Subcutaneous adipose tissue (tissue), 4 donors: ENCODE data around the gene RNF213. TPM values are rescaled to one million over a fixed set of nuclear protein-coding genes. Genes with fewer than 3 reads are reported as not detected.

ENCODE experiments used
- total RNA-seq, 4 donors: library from RNA; depleted of rRNA; stranded (reverse); fragments of >200 nt; gene quantifications; one replicate each; pipeline ENCODE4 v1.1.0, GENCODE V29; 2016
- TF ChIP-seq, protein P1 (sequence below): fragments of 450-650 bp; IDR thresholded peaks from one replicate; pipeline ENCODE4 v1.5.1; 2016; ENCODE audit warnings: low read depth, mild to moderate bottlenecking, control low read depth, antibody characterized with exemption, moderate library complexity

Gene RNF213
- total RNA-seq, 4 donors from 2014 or later, result 114 to 167 (median 144) TPM

DNA sequence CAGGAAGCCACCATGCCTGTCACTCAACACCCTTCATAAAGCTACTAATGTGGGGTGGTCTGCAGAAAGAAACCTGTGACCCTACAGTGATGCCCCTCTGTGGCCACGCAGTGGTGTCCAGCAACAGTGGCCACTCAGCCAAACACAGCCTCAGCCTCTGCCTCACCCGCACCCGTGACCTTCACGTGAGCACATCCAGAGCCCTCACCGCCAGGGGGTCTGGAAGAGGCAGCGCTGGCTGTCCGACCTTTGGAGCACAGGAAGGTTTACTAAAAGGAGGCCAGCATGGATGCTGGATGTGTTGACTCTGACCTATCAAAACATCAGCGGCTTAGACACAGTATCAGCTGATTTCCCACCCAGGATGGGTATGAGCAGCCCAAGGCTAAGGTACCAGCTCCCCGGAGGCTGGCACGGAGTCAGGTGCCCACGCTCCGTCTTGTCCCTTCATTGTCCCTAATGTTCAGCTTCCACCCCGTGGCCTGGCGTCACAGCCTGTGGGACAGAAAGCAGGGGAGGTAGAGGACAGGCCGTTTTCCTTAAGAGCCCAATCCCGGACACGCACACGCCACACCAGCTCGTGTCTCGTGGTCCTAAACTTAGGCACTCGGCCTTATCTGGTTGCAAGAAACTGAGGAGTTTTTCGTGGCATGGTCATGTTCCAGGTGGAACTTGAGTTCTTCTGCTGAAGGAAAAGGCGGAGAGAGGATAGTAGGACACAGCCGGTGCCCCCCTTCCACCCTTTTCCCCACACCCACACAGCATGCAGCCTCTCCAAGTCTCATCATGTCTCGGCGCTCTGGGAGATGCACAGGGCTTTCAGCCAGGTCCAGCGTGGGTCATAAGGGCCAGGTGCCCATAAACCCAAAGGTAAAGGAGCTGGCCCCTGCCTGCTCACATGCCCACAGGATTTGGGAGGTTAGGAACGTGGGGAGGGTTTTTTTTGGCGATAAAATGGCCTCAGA lies 104.6 kb downstream of the RNF213 start:
- TF ChIP-seq, protein P1, sequence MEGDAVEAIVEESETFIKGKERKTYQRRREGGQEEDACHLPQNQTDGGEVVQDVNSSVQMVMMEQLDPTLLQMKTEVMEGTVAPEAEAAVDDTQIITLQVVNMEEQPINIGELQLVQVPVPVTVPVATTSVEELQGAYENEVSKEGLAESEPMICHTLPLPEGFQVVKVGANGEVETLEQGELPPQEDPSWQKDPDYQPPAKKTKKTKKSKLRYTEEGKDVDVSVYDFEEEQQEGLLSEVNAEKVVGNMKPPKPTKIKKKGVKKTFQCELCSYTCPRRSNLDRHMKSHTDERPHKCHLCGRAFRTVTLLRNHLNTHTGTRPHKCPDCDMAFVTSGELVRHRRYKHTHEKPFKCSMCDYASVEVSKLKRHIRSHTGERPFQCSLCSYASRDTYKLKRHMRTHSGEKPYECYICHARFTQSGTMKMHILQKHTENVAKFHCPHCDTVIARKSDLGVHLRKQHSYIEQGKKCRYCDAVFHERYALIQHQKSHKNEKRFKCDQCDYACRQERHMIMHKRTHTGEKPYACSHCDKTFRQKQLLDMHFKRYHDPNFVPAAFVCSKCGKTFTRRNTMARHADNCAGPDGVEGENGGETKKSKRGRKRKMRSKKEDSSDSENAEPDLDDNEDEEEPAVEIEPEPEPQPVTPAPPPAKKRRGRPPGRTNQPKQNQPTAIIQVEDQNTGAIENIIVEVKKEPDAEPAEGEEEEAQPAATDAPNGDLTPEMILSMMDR, result no peak

DNA sequence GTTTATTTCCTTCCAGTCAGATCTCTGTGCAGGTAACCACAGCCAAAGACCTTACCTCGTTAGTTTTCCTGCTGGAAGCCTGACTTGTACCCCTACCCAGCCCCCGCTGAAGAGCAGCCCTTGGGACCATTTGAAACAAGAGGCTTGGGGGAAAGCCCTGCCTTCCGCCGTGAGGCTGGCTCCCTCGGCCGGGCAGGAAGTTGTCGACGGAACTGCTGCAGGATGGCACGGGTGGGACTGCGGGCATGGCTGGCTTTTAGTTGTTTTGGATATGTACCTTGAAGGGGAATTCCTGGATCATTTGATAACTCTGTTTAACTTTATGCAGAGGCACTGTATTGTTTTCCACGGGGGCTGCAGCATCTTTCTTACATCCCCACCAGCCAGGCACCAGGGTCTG lies 105.3 kb downstream of the RNF213 start:
- TF ChIP-seq, protein P1, result no peak

DNA sequence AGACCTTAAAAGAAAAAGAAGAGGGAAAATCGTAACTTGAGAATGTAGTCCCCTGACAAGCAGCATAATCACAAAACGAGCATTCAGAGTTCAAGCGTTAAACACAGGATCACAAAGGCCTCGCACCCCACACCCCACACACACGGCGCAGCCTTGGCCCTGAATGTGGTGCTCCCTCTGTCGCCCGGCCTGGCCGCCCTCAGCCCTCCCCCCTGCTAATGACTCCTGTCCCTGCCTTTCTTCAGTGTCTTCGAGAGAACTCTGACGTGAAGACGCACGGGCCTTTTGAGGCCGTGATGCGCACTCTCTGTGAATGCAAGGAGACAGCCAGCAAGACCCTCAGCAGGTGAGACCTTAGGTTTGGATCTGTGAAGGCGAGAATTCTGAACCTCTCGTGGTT lies 106.9 kb downstream of the RNF213 start:
- TF ChIP-seq, protein P1, result no peak

DNA sequence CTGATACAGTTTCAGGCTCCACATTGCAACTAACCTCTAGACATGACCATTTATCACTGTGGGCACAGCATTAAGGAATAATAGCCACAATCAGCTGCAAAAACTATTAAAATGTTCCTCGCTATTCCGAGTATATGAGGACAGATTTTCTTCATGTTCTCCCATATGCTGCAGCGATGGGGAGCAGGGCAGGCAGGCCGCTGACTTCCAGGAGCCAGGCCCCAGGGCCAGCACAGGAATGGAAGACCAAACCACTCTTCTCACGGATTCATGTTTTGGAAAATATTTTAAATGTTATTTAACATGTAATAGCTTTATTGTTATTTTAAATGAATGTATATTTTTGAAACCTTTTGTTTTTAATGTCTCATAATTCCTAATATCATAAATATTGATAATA lies 110.5 kb downstream of the RNF213 start:
- TF ChIP-seq, protein P1, result no peak

DNA sequence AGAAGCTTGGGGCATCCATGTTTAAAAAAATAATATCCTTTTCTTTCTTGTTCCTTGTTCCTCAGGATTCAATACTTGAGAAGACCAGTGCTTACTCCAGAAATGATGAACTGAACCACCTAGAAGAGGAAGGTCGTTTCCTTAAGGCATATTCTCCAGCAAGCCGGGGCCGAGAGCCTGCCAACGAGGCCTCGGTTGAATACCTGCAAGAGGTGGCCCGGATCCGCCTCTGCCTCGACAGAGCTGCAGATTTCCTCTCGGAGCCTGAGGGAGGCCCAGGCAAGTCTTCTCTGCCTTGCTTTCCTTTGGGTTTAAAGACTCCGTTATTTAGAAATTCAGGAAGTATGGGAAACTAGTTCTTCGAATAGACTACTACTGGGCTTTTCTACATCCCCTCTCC lies 111.8 kb downstream of the RNF213 start:
- TF ChIP-seq, protein P1, result no peak

DNA sequence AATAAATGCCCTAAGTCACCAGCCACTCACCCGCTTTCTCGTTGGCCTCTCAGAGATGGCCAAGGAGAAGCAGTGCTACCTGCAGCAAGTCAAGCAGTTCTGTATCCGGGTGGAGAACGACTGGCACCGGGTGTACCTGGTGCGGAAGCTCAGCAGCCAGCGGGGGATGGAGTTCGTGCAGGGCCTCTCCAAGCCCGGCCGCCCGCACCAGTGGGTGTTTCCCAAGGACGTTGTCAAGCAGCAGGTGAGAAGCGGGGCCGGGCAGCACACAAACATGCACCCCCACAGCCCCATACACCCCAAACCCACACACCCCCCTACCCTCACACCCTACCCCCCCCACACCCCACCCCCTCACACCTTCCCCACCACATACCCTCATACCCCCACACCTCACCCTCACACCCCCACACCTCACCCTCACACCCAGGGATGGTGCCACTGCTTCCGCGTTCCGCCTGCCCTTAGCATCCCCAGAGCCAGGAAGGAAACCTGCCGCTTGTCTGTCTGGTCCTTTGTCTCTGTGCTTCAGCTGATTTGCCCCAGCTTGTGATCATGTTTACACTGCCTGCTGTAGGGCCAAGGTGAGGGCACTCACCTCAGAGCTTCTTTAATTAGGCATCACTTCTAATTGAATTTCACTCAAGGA lies 112.4 kb downstream of the RNF213 start:
- TF ChIP-seq, protein P1, result no peak

DNA sequence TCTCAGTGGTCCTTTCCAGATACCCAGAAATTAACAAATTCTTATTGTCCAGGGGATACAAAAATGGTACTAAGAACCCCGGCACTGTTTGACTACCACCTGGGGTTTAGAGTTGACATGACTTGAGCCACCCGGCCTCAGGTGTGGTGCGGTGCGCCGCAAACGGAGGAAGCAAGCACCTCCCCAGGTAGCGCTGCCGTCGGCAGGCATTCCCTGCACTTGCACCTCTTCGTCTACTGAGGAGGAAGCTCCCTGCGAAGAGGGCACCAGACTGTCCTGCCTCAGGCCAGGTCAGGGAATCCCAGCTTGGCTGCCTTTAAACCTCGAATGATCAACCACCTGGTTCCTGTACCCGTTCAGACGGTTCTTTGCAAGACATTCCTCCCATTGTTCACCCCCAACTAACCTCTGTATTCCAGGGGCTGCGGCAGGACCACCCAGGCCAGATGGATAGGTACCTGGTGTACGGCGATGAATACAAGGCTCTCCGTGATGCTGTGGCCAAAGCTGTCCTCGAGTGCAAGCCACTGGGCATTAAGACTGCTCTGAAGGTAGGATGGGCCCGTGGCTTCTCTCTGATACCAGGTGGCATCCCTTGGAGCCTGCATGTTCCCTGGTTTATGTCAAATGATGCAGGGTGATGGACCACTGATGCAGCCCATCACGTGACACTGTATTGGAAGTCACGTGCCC lies 113.5 kb downstream of the RNF213 start:
- TF ChIP-seq, protein P1, result no peak
